ENCODE measurements around the gene BAG3.

- TF ChIP-seq YY1 (IDR thresholded peaks at IDR 0.05; ENCODE audit: low read depth) (no peak), TCF12 (IDR thresholded peaks at IDR 0.05; ENCODE audit: low read depth) (no peak), TAF1 (IDR thresholded peaks at IDR 0.05; ENCODE audit: low read depth) (no peak), RAD21 (IDR thresholded peaks at IDR 0.05; ENCODE audit: low read depth) (no peak), CEBPB (IDR thresholded peaks at IDR 0.05) (no peak), USF1 (IDR thresholded peaks at IDR 0.05) (no peak), CREB1 (IDR thresholded peaks at IDR 0.05; ENCODE audit: low read depth) (no peak), EP300 (IDR thresholded peaks at IDR 0.05; ENCODE audit: borderline replicate concordance) (no peak), MAX (IDR thresholded peaks at IDR 0.05) (no peak), FOXM1 (IDR thresholded peaks at IDR 0.05; ENCODE audit: borderline replicate concordance, low read depth) (no peak), EGR1 (IDR thresholded peaks at IDR 0.05) (no peak), REST (IDR thresholded peaks at IDR 0.05; ENCODE audit: low read depth) (no peak)
These were observed 37.4 kb upstream of the BAG3 start for GRCh38 chr10:119613741-119614140.
